Loucy (cell line): ENCODE data around the gene ZNF134.

Experiments
- H2AFZ ChIP-seq: fragments of 200-600 bp; sonication (generic); 2 replicates; pipeline ENCODE4 v1.6.0; 2016; ENCODE audit warnings: antibody characterized with exemption, mild to moderate bottlenecking, low read length, moderate library complexity
- H3F3A ChIP-seq: fragments of 200-600 bp; 2 replicates; pipeline ENCODE4 v1.6.0; 2016; ENCODE audit warnings: antibody characterized with exemption, low read depth, mild to moderate bottlenecking
- H3K27me3 ChIP-seq: fragments of 200-600 bp; sonication (generic); 2 replicates; pipeline ENCODE4 v1.6.1; 2014; ENCODE audit warnings: low read length, mild to moderate bottlenecking; ENCODE audit not compliant: insufficient read depth, poor library complexity, severe bottlenecking
- H3K36me3 ChIP-seq: fragments of 200-600 bp; sonication (generic); 2 replicates; pipeline ENCODE4 v1.6.1; 2016; ENCODE audit warnings: low read length; ENCODE audit not compliant: insufficient read depth
- H3K4me1 ChIP-seq: fragments of 200-600 bp; sonication (generic); 2 replicates; pipeline ENCODE4 v1.5.1; 2014; ENCODE audit warnings: low read length, mild to moderate bottlenecking; ENCODE audit not compliant: insufficient read depth, poor library complexity, severe bottlenecking
- H3K4me2 ChIP-seq: fragments of 200-600 bp; sonication (generic); 2 replicates; pipeline ENCODE4 v1.6.0; 2014; ENCODE audit warnings: antibody characterized with exemption, low read length, low read depth, mild to moderate bottlenecking; ENCODE audit not compliant: poor library complexity, severe bottlenecking
- H3K4me3 ChIP-seq: fragments of 200-600 bp; sonication (generic); 2 replicates; pipeline ENCODE4 v1.5.1; 2014; ENCODE audit warnings: low read length, mild to moderate bottlenecking, mixed read lengths; ENCODE audit not compliant: poor library complexity, severe bottlenecking
- H3K79me2 ChIP-seq: fragments of 200-600 bp; sonication (generic); 2 replicates; pipeline ENCODE4 v1.6.1; 2014; ENCODE audit warnings: low read length; ENCODE audit not compliant: insufficient read depth
- H3K9ac ChIP-seq: fragments of 200-600 bp; sonication (generic); 2 replicates; pipeline ENCODE4 v1.6.0; 2014; ENCODE audit warnings: mild to moderate bottlenecking, low read depth, low read length, moderate library complexity; ENCODE audit not compliant: poor library complexity, severe bottlenecking
- H3K9me2 ChIP-seq: fragments of 200-600 bp; sonication (generic); replicated peaks from 2 replicates; pipeline ENCODE4 v1.6.1; 2016; ENCODE audit warnings: low read depth, low read length, mixed read lengths
- H3K9me3 ChIP-seq: fragments of 200-600 bp; sonication (generic); 2 replicates; pipeline ENCODE4 v1.6.1; 2014; ENCODE audit warnings: mild to moderate bottlenecking, antibody characterized with exemption, low read length, low read depth; ENCODE audit not compliant: insufficient read depth
- H4K20me1 ChIP-seq: fragments of 200-600 bp; sonication (generic); 2 replicates; pipeline ENCODE4 v1.6.0; 2014; ENCODE audit warnings: antibody characterized with exemption, low read length, mild to moderate bottlenecking; ENCODE audit not compliant: insufficient read depth, poor library complexity, severe bottlenecking
- CTCF ChIP-seq: fragments of 200-600 bp; sonication (generic); conservative IDR thresholded peaks from 2 replicates; pipeline ENCODE4 v1.5.1; 2014; ENCODE audit warnings: mild to moderate bottlenecking, antibody characterized with exemption, low read length
- EZH2phosphoT487 ChIP-seq: fragments of 200-600 bp; IDR thresholded peaks from 2 replicates; pipeline ENCODE4 v1.6.1; 2018; ENCODE audit warnings: antibody characterized with exemption, mild to moderate bottlenecking, moderate library complexity, borderline replicate concordance

Gene ZNF134

GRCh38 chr19:57668635-57669034, 54.6 kb downstream of the ZNF134 start, which contains the start of gene ZSCAN4:
ZSCAN4 (plus strand) TSS chr19:57668935; CDS start chr19:57676146, 7,211 bp downstream.
- Histone ChIP-seq H3K9me3 (no peaks in the 10 kb centered on the region; the same call in 1 of the 2 replicates), H3F3A (no peaks in the 10 kb centered on the region), H3K9me2 (no peaks in the 10 kb centered on the region), H3K27me3 (no peaks in the 10 kb centered on the region), H3K79me2 (no peaks in the 10 kb centered on the region), H2AFZ (no peak within 1 kb of the TSS), H3K36me3 (no peaks in the 10 kb centered on the region), H3K4me2 (no peak within 1 kb of the TSS), H3K4me1 (no peaks in the 10 kb centered on the region), H3K4me3 (no peak within 1 kb of the TSS), H3K9ac (no peak within 1 kb of the TSS), H4K20me1 (no peaks in the 10 kb centered on the region)
- TF ChIP-seq EZH2phosphoT487 (no peak), CTCF (no peak)

GRCh38 chr19:57671124-57671895, 57.3 kb downstream of the ZNF134 start:
- H3K79me2 ChIP-seq, result no peaks in the 10 kb centered on the region

GRCh38 chr19:57672466-57672865, 58.4 kb downstream of the ZNF134 start:
- Histone ChIP-seq H3K4me3 (no peak overlapping the region), H3K4me2 (no peak overlapping the region), H3K9ac (no peak overlapping the region), H3K9me3 (peaks cover 2% of the 10 kb centered on the region; the same call in 1 of the 2 replicates), H4K20me1 (no peaks in the 10 kb centered on the region), H3K4me1 (no peaks in the 10 kb centered on the region), H2AFZ (no peak overlapping the region), H3K27me3 (peaks cover 7% of the 10 kb centered on the region), H3K36me3 (no peaks in the 10 kb centered on the region), H3K9me2 (no peaks in the 10 kb centered on the region), H3K79me2 (no peaks in the 10 kb centered on the region), H3F3A (no peaks in the 10 kb centered on the region)
- no peak for TF ChIP-seq CTCF
- no peak for TF ChIP-seq EZH2phosphoT487

More at GRCh38 chr19:57671124-57671895, 57.3 kb downstream of the ZNF134 start:
- Histone ChIP-seq H3K9me2 (no peaks in the 10 kb centered on the region), H2AFZ (no peak overlapping the region), H3K9ac (no peak overlapping the region), H3K9me3 (peaks cover 2% of the 10 kb centered on the region; the same call in 1 of the 2 replicates), H3K4me3 (no peak overlapping the region), H3K4me2 (no peak overlapping the region), H3F3A (no peaks in the 10 kb centered on the region), H3K27me3 (no peaks in the 10 kb centered on the region), H3K4me1 (no peaks in the 10 kb centered on the region), H4K20me1 (no peaks in the 10 kb centered on the region), H3K36me3 (no peaks in the 10 kb centered on the region)
- no peak for TF ChIP-seq CTCF
- no peak for TF ChIP-seq EZH2phosphoT487
